DND-41 (cell line): ENCODE data around the gene HES6.

ENCODE experiments used
- ATAC-seq: fragments of 200-7000 bp; cut with Tn5 transposase; 3 replicates; pipeline ENCODE4 v1.9.1; 2021; ENCODE audit warnings: low read depth; ENCODE audit not compliant: insufficient read depth
- DNase-seq: peaks from one replicate; pipeline ENCODE4 v3.0.0-alpha.2; 2020
- H2AFZ ChIP-seq: 2 replicates; pipeline ENCODE4 v1.6.0; 2012; ENCODE audit warnings: low read depth, low read length
- H3K27ac ChIP-seq: 2 replicates; pipeline ENCODE4 v1.5.1; 2012; ENCODE audit warnings: low read length, inconsistent platforms
- H3K27me3 ChIP-seq: fragments of 200-600 bp; sonication (generic); 2 replicates; pipeline ENCODE4 v1.6.0; 2012; ENCODE audit warnings: low read length, mild to moderate bottlenecking, inconsistent platforms; ENCODE audit not compliant: insufficient read depth, poor library complexity
- H3K36me3 ChIP-seq: 2 replicates; pipeline ENCODE4 v1.5.1; 2012; ENCODE audit warnings: low read length, inconsistent platforms; ENCODE audit not compliant: insufficient read depth
- H3K4me1 ChIP-seq: 2 replicates; pipeline ENCODE4 v1.5.1; 2012; ENCODE audit warnings: mild to moderate bottlenecking, low read length; ENCODE audit not compliant: insufficient read depth
- H3K4me2 ChIP-seq: 2 replicates; pipeline ENCODE4 v1.6.0; 2012; ENCODE audit warnings: mild to moderate bottlenecking, moderate library complexity, low read length, inconsistent platforms; ENCODE audit not compliant: insufficient read depth
- H3K4me3 ChIP-seq, 2 experiments: fragments of 200-600 bp in 1 of 2; shearing (Covaris generic) in 1 of 2; 2 replicates each; pipeline ENCODE4 v1.5.1; 2012 to 2016; ENCODE audit warnings: inconsistent platforms in 2 of 2, low read length in 2 of 2, mild to moderate bottlenecking in 2 of 2, low read depth in 1 of 2, moderate library complexity in 1 of 2
- H3K79me2 ChIP-seq: 2 replicates; pipeline ENCODE4 v1.6.0; 2012; ENCODE audit warnings: low read length, inconsistent platforms; ENCODE audit not compliant: insufficient read depth
- H3K9ac ChIP-seq: 2 replicates; pipeline ENCODE4 v1.6.0; 2012; ENCODE audit warnings: low read depth, mild to moderate bottlenecking, inconsistent platforms, low read length, moderate library complexity
- H3K9me3 ChIP-seq: 2 replicates; pipeline ENCODE4 v1.5.1; 2012; ENCODE audit warnings: low read length, moderate library complexity, mild to moderate bottlenecking, inconsistent platforms; ENCODE audit not compliant: insufficient read depth, severe bottlenecking
- H4K20me1 ChIP-seq: 2 replicates; pipeline ENCODE4 v1.6.0; 2012; ENCODE audit warnings: low read length; ENCODE audit not compliant: insufficient read depth
- EZH2 ChIP-seq: IDR thresholded peaks from 3 replicates; pipeline ENCODE4 v1.6.1; 2012; ENCODE audit warnings: borderline replicate concordance, low read depth, mild to moderate bottlenecking, moderate library complexity, low read length, inconsistent platforms; ENCODE audit not compliant: severe bottlenecking
- TF ChIP-seq, protein P1 (sequence below): IDR thresholded peaks from 2 replicates; pipeline ENCODE4 v1.5.1; 2012; ENCODE audit warnings: borderline replicate concordance, low read length, moderate library complexity, mild to moderate bottlenecking; ENCODE audit not compliant: poor library complexity, severe bottlenecking; ENCODE audit errors: extremely low read depth

HES6 gene

GRCh38 chr2:238216651-238217184 is 23.1 kb downstream of the HES6 start:
- H3K9me3 ChIP-seq, result no peaks in the 10 kb centered on the region
- TF ChIP-seq, protein P1, sequence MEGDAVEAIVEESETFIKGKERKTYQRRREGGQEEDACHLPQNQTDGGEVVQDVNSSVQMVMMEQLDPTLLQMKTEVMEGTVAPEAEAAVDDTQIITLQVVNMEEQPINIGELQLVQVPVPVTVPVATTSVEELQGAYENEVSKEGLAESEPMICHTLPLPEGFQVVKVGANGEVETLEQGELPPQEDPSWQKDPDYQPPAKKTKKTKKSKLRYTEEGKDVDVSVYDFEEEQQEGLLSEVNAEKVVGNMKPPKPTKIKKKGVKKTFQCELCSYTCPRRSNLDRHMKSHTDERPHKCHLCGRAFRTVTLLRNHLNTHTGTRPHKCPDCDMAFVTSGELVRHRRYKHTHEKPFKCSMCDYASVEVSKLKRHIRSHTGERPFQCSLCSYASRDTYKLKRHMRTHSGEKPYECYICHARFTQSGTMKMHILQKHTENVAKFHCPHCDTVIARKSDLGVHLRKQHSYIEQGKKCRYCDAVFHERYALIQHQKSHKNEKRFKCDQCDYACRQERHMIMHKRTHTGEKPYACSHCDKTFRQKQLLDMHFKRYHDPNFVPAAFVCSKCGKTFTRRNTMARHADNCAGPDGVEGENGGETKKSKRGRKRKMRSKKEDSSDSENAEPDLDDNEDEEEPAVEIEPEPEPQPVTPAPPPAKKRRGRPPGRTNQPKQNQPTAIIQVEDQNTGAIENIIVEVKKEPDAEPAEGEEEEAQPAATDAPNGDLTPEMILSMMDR, result no peak
- no peak for TF ChIP-seq EZH2
- H3K9ac ChIP-seq, result no peak overlapping the region
- no peak for DNase-seq
- no peaks in the 10 kb centered on the region for H3K79me2 ChIP-seq
- H4K20me1 ChIP-seq, result no peaks in the 10 kb centered on the region
- no peak for ATAC-seq
- no peak overlapping the region for H3K4me2 ChIP-seq
- H3K27me3 ChIP-seq, result peaks cover 6% of the 10 kb centered on the region
- H3K36me3 ChIP-seq, result no peaks in the 10 kb centered on the region
- H3K4me3 ChIP-seq, result no peak overlapping the region
- H3K27ac ChIP-seq, result no peak overlapping the region
- no peak overlapping the region for H2AFZ ChIP-seq
- no peaks in the 10 kb centered on the region for H3K4me1 ChIP-seq

DNA sequence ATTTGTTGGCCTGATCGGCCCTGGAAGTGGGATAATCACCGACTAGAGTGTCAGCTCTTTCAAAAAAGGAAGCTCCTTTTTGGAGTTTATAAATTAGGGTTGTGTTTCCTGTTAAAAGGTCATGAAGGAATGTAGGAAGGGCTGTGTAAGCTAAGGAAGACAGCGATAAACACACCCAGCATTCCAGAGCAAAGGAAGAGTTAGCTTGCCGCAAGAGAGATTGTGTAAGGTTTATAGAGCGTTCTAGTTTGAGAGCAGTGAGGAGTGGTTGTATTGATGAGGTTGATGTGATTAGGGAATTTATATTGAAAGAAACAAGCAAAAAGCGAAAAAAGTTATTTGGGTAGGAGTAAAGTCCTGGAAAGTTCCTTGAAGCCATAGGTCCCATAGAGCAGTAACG is 32.8 kb downstream of the HES6 start:
- Histone ChIP-seq H3K27ac (no peak overlapping the region), H3K9ac (no peak overlapping the region), H3K9me3 (no peaks in the 10 kb centered on the region), H4K20me1 (peaks cover 8% of the 10 kb centered on the region; the same call in 1 of the 2 replicates), H3K79me2 (peaks cover 18% of the 10 kb centered on the region), H3K4me1 (peaks cover 15% of the 10 kb centered on the region), H3K4me3 (no peak overlapping the region), H3K4me2 (no peak overlapping the region), H3K27me3 (peaks cover 44% of the 10 kb centered on the region), H3K36me3 (no peaks in the 10 kb centered on the region), H2AFZ (no peak overlapping the region)
- ATAC-seq, result no peak
- DNase-seq, result no peak
- TF ChIP-seq, protein P1, result no peak
- TF ChIP-seq EZH2, result no peak

- no peaks in the 10 kb centered on the region for H3K9me3 ChIP-seq
- H2AFZ ChIP-seq, result peak overlapping the region; percentile 97
- peak overlapping the region; percentile 90 for H3K9ac ChIP-seq
- peaks cover 34% of the 10 kb centered on the region for H4K20me1 ChIP-seq
- peak; percentile 12; the same call in 2 of the 3 replicates for ATAC-seq
- H3K4me3 ChIP-seq, result peak overlapping the region; percentile 31 to 65
- no peak for DNase-seq
- peaks cover 34% of the 10 kb centered on the region for H3K4me1 ChIP-seq
- peak overlapping the region; percentile 94 for H3K4me2 ChIP-seq
- peaks cover 27% of the 10 kb centered on the region for H3K27me3 ChIP-seq
- H3K36me3 ChIP-seq, result peaks cover 7% of the 10 kb centered on the region; the same call in 1 of the 2 replicates
- peak overlapping the region; percentile 95 for H3K27ac ChIP-seq
- no peak for TF ChIP-seq EZH2
- TF ChIP-seq, protein P1, result no peak
- peaks cover 47% of the 10 kb centered on the region for H3K79me2 ChIP-seq
Observed at GRCh38 chr2:238203973-238204683, 35.7 kb downstream of the HES6 start.
